Measurements from ENCODE around the gene ZNF699. TPM values are rescaled to one million over a fixed set of nuclear protein-coding genes. Genes with fewer than 3 reads are reported as not detected.
"Not testable (repeated sequence)": the region's sequence is repeated elsewhere in the genome, so short reads cannot be mapped to it uniquely, and the experiment has no call there.

The ZNF699 gene
- total RNA-seq, 2 donors from 2014 or later = 11.6 to 33.6 TPM

GRCh38 chr19:9323919-9324583, 14.4 kb upstream of the ZNF699 start, which contains the start of gene ZNF559:
TSS of gene ZNF559 (plus strand) at chr19:9324179. CDS start at chr19:9338550, 14,371 bp downstream.
- H3K27ac ChIP-seq = peak within 1 kb of the TSS; percentile 88 to 92
- peaks cover 18% of the 10 kb centered on the region for H3K9me3 ChIP-seq
- H3K27me3 ChIP-seq (replicated peaks; ENCODE audit: insufficient read depth) = no peaks in the 10 kb centered on the region
- peaks cover 4 to 9% of the 10 kb centered on the region in 2 donors for H3K4me1 ChIP-seq (ENCODE audit: control insufficient read depth in 1 of 2, low read depth in 2 of 2)
- peak within 1 kb of the TSS; percentile 94 for H3K4me3 ChIP-seq
- ATAC-seq (ENCODE audit: insufficient number of reproducible peaks, low FRiP score, low read depth) (peak; percentile 99), DNase-seq (ENCODE audit: low spot score) (peak; percentile 74)
- TF ChIP-seq CTCF (IDR thresholded peaks at IDR 0.05) = peak; percentile 0
- peaks cover 7% of the 10 kb centered on the region for H3K36me3 ChIP-seq

GRCh38 chr19:9323557-9323918, 13.9 kb upstream of the ZNF699 start:
- H3K36me3 ChIP-seq = peaks cover 3% of the 10 kb centered on the region
- no peak for TF ChIP-seq CTCF (IDR thresholded peaks at IDR 0.05)
- H3K4me3 ChIP-seq = peak overlapping the region; percentile 94
- peaks cover 4 to 9% of the 10 kb centered on the region in 2 donors for H3K4me1 ChIP-seq (ENCODE audit: control insufficient read depth in 1 of 2, low read depth in 2 of 2)
- H3K9me3 ChIP-seq = peaks cover 13% of the 10 kb centered on the region
- H3K27me3 ChIP-seq (replicated peaks; ENCODE audit: insufficient read depth) = no peaks in the 10 kb centered on the region
- ATAC-seq (ENCODE audit: insufficient number of reproducible peaks, low FRiP score, low read depth) (peak; percentile 77), DNase-seq (ENCODE audit: low spot score) (peak; percentile 14)
- H3K27ac ChIP-seq = peak overlapping the region; percentile 88 to 92

GRCh38 chr19:9322201-9322600, 12.6 kb upstream of the ZNF699 start:
- not testable (repeated sequence) for H3K36me3 ChIP-seq; H3K4me1 ChIP-seq (ENCODE audit: control insufficient read depth in 1 of 2, low read depth in 2 of 2); H3K27me3 ChIP-seq (replicated peaks; ENCODE audit: insufficient read depth); DNase-seq (ENCODE audit: low spot score); ATAC-seq (ENCODE audit: insufficient number of reproducible peaks, low FRiP score, low read depth); H3K27ac ChIP-seq; H3K4me3 ChIP-seq; H3K9me3 ChIP-seq

- not testable (repeated sequence) for ATAC-seq (ENCODE audit: insufficient number of reproducible peaks, low FRiP score, low read depth); H3K27me3 ChIP-seq (replicated peaks; ENCODE audit: insufficient read depth); H3K9me3 ChIP-seq; H3K4me1 ChIP-seq (ENCODE audit: control insufficient read depth in 1 of 2, low read depth in 2 of 2); DNase-seq (ENCODE audit: low spot score); H3K4me3 ChIP-seq; H3K27ac ChIP-seq; H3K36me3 ChIP-seq
Observed at GRCh38 chr19:9321756-9322155, 12.1 kb upstream of the ZNF699 start.

- peaks cover 4 to 9% of the 10 kb centered on the region in 2 donors for H3K4me1 ChIP-seq (ENCODE audit: control insufficient read depth in 1 of 2, low read depth in 2 of 2)
- no peak overlapping the region for H3K27ac ChIP-seq
- H3K36me3 ChIP-seq = no peaks in the 10 kb centered on the region
- DNase-seq (ENCODE audit: low spot score) (no peak), ATAC-seq (ENCODE audit: insufficient number of reproducible peaks, low FRiP score, low read depth) (no peak)
- H3K9me3 ChIP-seq = no peaks in the 10 kb centered on the region
- no peaks in the 10 kb centered on the region for H3K27me3 ChIP-seq (replicated peaks; ENCODE audit: insufficient read depth)
- no peak overlapping the region for H3K4me3 ChIP-seq
- TF ChIP-seq CTCF (IDR thresholded peaks at IDR 0.05) = no peak
Observed at GRCh38 chr19:9321338-9321737, 11.7 kb upstream of the ZNF699 start.

- Histone ChIP-seq H3K4me1 (ENCODE audit: control insufficient read depth in 1 of 2, low read depth in 2 of 2) (peaks cover 1 to 2% of the 10 kb centered on the region in 2 donors), H3K4me3 (no peak overlapping the region)
- no peak for ATAC-seq (ENCODE audit: insufficient number of reproducible peaks, low FRiP score, low read depth)
Observed at GRCh38 chr19:9313756-9314155, 4.1 kb upstream of the ZNF699 start.

More at GRCh38 chr19:9313756-9314155, 4.1 kb upstream of the ZNF699 start:
- Histone ChIP-seq H3K9me3 (no peaks in the 10 kb centered on the region), H3K27ac (no peak overlapping the region), H3K27me3 (replicated peaks; ENCODE audit: insufficient read depth) (no peaks in the 10 kb centered on the region), H3K36me3 (no peaks in the 10 kb centered on the region)
- no peak for DNase-seq (ENCODE audit: low spot score)
- TF ChIP-seq CTCF (IDR thresholded peaks at IDR 0.05) = no peak

All from thoracic aorta (tissue), 2 donors.